Stimulated activated naive B cell treated with anti-CD40 and anti-IgM and Interleukin-4, amounts not matched to agents 10 μg/mL and 1 μg/mL and 100 μg/mL, for 72 hours (primary cell): ENCODE data around the gene TGFBR3.

Experiments used
- ATAC-seq, 2 donors: fragments of 150-1000 bp; cut with Tn5 transposase; replicated peaks; 2 replicates each; pipeline ENCODE4 v1.10.0; 2021; ENCODE audit warnings: moderate library complexity in 1 of 2
- DNase-seq: peaks from one replicate; pipeline ENCODE4 v3.0.0; 2021
- H3K27ac Mint-ChIP-seq: one replicate; pipeline ENCODE4 v1.8.0; 2022; ENCODE audit warnings: mild to moderate bottlenecking, mixed read lengths
- H3K27me3 Mint-ChIP-seq, 2 donors: one replicate each; pipeline ENCODE4 v1.8.0; 2022; ENCODE audit warnings: mixed read lengths in 2 of 2
- H3K36me3 Mint-ChIP-seq, 2 donors: one replicate each; pipeline ENCODE4 v1.8.0; 2022; ENCODE audit warnings: mixed read lengths in 2 of 2, mild to moderate bottlenecking in 1 of 2
- H3K4me1 Mint-ChIP-seq, 2 donors: one replicate each; pipeline ENCODE4 v1.8.0; 2022; ENCODE audit warnings: mixed read lengths in 2 of 2, mild to moderate bottlenecking in 1 of 2
- H3K4me3 Mint-ChIP-seq, 2 donors: one replicate each; pipeline ENCODE4 v1.8.0; 2022; ENCODE audit warnings: mild to moderate bottlenecking in 2 of 2, mixed read lengths in 2 of 2, moderate library complexity in 1 of 2
- H3K9me3 Mint-ChIP-seq, 2 donors: one replicate each; pipeline ENCODE4 v1.8.0; 2022; ENCODE audit warnings: mixed read lengths in 2 of 2, mild to moderate bottlenecking in 1 of 2

The TGFBR3 gene

GRCh38 chr1:91885716-91886506 lies at the start of gene TGFBR3:
TSS of gene TGFBR3 (minus strand) at chr1:91886151. CDS start at chr1:91861531, 24,620 bp downstream.
- Mint-ChIP-seq H3K4me1 (peaks cover 17 to 29% of the 10 kb centered on the region in 2 donors), H3K4me3 (peak within 1 kb of the TSS; percentile 83 to 86), H3K27me3 (peaks cover 34 to 49% of the 10 kb centered on the region in 2 donors), H3K36me3 (no peaks in the 10 kb centered on the region), H3K9me3 (peaks cover 1 to 4% of the 10 kb centered on the region in 2 donors), H3K27ac (peak within 1 kb of the TSS; percentile 73)
- ATAC-seq (peak; percentile 70 to 77), DNase-seq (peak; percentile 42)

DNA sequence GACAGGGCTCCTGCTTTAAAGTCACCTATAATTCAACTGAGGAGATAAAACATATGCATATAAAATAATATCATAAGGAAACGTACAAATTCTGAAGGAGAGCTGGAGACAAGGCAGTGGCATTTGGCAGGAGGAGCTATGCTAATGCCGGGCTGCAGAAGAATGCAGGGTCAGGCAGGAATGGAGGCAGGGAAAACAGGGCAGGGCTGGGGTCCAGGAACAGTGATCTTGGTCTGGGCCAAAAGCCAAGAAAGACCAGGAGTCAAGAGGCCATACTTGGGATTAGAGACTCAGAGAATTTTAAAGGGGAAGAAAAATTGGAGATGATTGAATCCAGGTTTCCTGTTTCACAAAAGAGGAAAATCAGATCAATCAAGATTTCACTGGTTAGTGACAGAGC lies 43.3 kb upstream of the TGFBR3 start:
- no peaks in the 10 kb centered on the region for H3K36me3 Mint-ChIP-seq
- H3K4me3 Mint-ChIP-seq = no peak overlapping the region
- peaks cover 0 to 1% of the 10 kb centered on the region in 2 donors for H3K27me3 Mint-ChIP-seq
- no peaks in the 10 kb centered on the region for H3K4me1 Mint-ChIP-seq
- H3K9me3 Mint-ChIP-seq = no peaks in the 10 kb centered on the region
- no peak for ATAC-seq
- H3K27ac Mint-ChIP-seq = no peak overlapping the region
- DNase-seq = no peak

GRCh38 chr1:91928026-91928425 lies 42.1 kb upstream of the TGFBR3 start:
- H3K27ac Mint-ChIP-seq = no peak overlapping the region
- no peaks in the 10 kb centered on the region for H3K36me3 Mint-ChIP-seq
- H3K27me3 Mint-ChIP-seq = peaks cover 3 to 8% of the 10 kb centered on the region in 2 donors
- ATAC-seq (no peak), DNase-seq (no peak)
- no peak overlapping the region for H3K4me3 Mint-ChIP-seq
- no peaks in the 10 kb centered on the region for H3K4me1 Mint-ChIP-seq
- no peaks in the 10 kb centered on the region for H3K9me3 Mint-ChIP-seq

GRCh38 chr1:91925644-91926435 lies 39.9 kb upstream of the TGFBR3 start:
- no peaks in the 10 kb centered on the region for H3K36me3 Mint-ChIP-seq
- no peak overlapping the region for H3K27ac Mint-ChIP-seq
- H3K27me3 Mint-ChIP-seq = peaks cover 3 to 8% of the 10 kb centered on the region in 2 donors
- DNase-seq (no peak), ATAC-seq (no peak)
- H3K9me3 Mint-ChIP-seq = no peaks in the 10 kb centered on the region
- no peak overlapping the region for H3K4me3 Mint-ChIP-seq
- H3K4me1 Mint-ChIP-seq = no peaks in the 10 kb centered on the region

DNA sequence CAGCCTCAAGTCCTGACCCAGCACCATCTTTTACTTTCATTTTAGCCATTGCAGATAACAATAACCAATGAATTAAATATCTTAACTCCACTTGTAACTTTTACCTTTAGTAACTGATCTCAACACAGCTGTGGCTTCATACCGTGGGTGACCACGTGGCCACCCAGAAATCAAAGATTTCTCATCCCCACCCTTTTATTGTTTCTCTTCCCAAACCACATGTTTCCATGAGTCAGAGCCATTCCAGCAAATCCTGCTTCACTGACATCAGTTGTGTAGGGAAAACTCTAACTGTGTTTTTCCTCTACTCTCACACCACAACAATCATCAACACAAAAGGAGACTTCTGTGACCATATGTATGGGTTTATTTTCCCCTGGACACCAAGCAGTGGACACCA lies 38.2 kb upstream of the TGFBR3 start:
- no peaks in the 10 kb centered on the region for H3K9me3 Mint-ChIP-seq
- no peaks in the 10 kb centered on the region for H3K4me1 Mint-ChIP-seq
- no peak overlapping the region for H3K27ac Mint-ChIP-seq
- H3K36me3 Mint-ChIP-seq = no peaks in the 10 kb centered on the region
- DNase-seq = no peak
- no peak overlapping the region for H3K4me3 Mint-ChIP-seq
- ATAC-seq = no peak
- H3K27me3 Mint-ChIP-seq = peaks cover 3 to 8% of the 10 kb centered on the region in 2 donors

- ATAC-seq (no peak), DNase-seq (no peak)
- Mint-ChIP-seq H3K36me3 (no peaks in the 10 kb centered on the region), H3K27ac (no peak overlapping the region), H3K4me3 (no peak overlapping the region), H3K27me3 (peaks cover 3 to 8% of the 10 kb centered on the region in 2 donors), H3K4me1 (no peaks in the 10 kb centered on the region), H3K9me3 (no peaks in the 10 kb centered on the region)
Observed at GRCh38 chr1:91919962-91920361, 34.0 kb upstream of the TGFBR3 start.

DNA sequence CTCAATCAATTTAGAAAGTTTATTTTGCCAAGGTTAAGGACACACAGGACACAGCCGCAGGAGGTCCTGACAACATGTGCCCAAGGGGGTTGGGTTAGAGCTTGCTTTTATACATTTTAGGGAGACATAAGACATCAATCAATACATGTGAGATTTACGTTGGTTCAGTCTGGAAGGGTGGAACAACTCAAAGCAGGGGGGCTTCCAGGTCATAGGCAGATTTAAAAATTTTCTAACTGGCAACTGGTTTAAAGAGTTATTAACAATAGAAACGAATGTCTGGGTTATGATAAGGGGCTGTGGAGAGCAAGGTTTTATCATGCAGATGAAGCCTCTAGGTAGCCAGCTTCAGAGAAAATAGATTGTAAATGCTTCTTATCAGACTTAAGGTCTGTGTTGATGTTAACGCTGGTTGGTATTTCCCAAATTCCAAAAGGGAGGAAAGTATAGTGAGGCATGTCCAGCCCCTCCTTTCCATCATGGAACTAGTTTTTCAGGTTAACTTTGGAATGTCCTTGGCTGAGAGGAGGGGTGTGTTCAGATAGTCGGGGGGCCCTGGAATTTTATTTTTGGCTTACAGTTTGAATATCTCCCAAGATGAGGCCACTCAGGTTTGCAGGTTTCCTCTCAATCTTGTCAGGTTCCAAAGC lies 31.0 kb upstream of the TGFBR3 start:
- H3K9me3 Mint-ChIP-seq = no peaks in the 10 kb centered on the region
- no peak overlapping the region for H3K4me3 Mint-ChIP-seq
- no peak for ATAC-seq
- no peak for DNase-seq
- H3K27me3 Mint-ChIP-seq = no peaks in the 10 kb centered on the region
- H3K36me3 Mint-ChIP-seq = no peaks in the 10 kb centered on the region
- no peak overlapping the region for H3K27ac Mint-ChIP-seq
- H3K4me1 Mint-ChIP-seq = no peaks in the 10 kb centered on the region

DNA sequence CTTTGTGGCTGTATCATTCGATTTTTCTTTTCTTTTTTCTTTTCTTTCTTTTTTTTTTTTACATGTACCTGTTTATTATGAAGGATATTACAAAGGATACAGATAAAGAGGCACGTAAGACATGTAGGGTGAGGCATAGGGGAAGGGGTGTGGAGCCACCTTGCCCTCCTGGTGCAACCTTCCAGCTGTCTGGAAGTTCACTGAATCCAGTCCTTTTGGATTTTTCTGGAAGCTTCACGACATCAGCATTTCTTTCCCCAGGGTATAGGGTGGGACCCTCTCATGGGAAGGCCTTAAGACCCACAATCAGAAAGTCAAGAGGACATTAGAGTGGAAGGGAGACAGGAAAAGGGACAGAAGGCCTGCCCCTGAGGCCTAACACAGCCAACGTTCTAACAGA lies 30.1 kb upstream of the TGFBR3 start:
- Mint-ChIP-seq H3K4me3 (no peak overlapping the region), H3K27ac (no peak overlapping the region), H3K4me1 (no peaks in the 10 kb centered on the region), H3K9me3 (no peaks in the 10 kb centered on the region), H3K36me3 (no peaks in the 10 kb centered on the region), H3K27me3 (peaks cover 0 to 5% of the 10 kb centered on the region in 2 donors)
- ATAC-seq (no peak), DNase-seq (no peak)

DNA sequence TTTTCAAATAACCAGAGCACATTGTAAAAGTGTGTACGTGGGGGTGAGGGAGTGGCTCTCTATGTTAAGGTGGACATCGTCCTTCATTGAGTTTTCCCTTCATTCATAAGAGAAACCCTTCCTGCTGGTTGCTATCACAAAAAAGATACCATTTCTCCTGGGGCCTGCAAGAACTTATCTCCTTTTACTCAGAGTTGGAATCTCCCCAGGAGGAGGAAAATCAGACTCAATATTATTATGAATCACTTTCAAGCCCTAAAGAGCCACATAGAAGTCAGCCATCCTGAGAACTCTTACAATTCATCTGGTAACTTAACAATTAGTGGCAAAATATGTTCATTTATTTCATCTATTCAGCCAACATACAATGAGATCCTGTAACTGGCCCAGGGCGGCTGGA lies 27.1 kb upstream of the TGFBR3 start:
- ATAC-seq (no peak), DNase-seq (no peak)
- Mint-ChIP-seq H3K27me3 (peaks cover 0 to 7% of the 10 kb centered on the region in 2 donors), H3K4me1 (no peaks in the 10 kb centered on the region), H3K9me3 (no peaks in the 10 kb centered on the region), H3K27ac (no peak overlapping the region), H3K36me3 (no peaks in the 10 kb centered on the region), H3K4me3 (no peak overlapping the region)

DNA sequence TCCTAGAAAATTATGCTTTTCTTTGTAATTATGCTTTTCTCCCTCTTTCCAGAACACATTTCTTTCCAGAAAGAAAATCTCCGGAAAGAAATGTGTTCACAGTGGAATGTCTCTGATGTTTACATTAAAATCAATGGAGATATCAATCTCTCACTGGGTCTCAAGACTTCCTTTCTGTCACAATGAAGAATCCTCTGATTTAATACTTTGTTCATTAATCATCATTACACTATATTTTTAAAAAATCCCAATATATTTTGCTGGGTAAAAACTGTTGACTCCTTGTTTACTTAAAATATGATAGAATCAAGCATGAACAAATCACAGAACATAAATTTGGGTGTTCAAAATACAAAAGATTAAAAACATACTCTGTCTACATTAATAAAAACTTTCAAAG lies 26.3 kb upstream of the TGFBR3 start:
- H3K9me3 Mint-ChIP-seq = no peaks in the 10 kb centered on the region
- DNase-seq = no peak
- no peak overlapping the region for H3K27ac Mint-ChIP-seq
- H3K4me1 Mint-ChIP-seq = no peaks in the 10 kb centered on the region
- H3K36me3 Mint-ChIP-seq = no peaks in the 10 kb centered on the region
- peaks cover 0 to 7% of the 10 kb centered on the region in 2 donors for H3K27me3 Mint-ChIP-seq
- H3K4me3 Mint-ChIP-seq = no peak overlapping the region
- ATAC-seq = no peak

DNA sequence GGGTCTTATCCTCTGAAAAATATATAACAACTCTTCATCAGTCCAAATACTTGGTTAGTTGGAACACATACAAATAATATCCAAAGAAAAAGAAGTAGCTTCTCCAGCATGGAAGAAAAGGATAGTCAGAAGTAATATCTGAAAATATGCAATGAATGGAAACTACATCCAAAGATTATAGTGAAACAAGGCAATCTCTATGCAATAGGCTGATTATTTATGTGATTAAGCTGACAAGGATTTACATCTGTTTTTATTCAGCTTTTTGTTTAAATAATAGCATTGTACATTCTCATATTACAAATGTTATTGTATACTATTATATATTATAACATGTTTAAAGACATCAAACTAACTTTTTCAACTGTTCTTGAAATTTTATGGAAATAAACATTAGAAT lies 15.3 kb upstream of the TGFBR3 start:
- Mint-ChIP-seq H3K27ac (no peak overlapping the region), H3K4me1 (no peaks in the 10 kb centered on the region), H3K9me3 (no peaks in the 10 kb centered on the region), H3K4me3 (no peak overlapping the region), H3K27me3 (peaks cover 8 to 15% of the 10 kb centered on the region in 2 donors), H3K36me3 (no peaks in the 10 kb centered on the region)
- DNase-seq = no peak
- ATAC-seq = no peak

GRCh38 chr1:91900562-91900961 lies 14.6 kb upstream of the TGFBR3 start:
- no peaks in the 10 kb centered on the region for H3K9me3 Mint-ChIP-seq
- no peaks in the 10 kb centered on the region for H3K36me3 Mint-ChIP-seq
- H3K4me3 Mint-ChIP-seq = no peak overlapping the region
- H3K27me3 Mint-ChIP-seq = peaks cover 15 to 20% of the 10 kb centered on the region in 2 donors
- H3K27ac Mint-ChIP-seq = no peak overlapping the region
- no peak for ATAC-seq
- DNase-seq = no peak
- no peaks in the 10 kb centered on the region for H3K4me1 Mint-ChIP-seq

- no peak overlapping the region for H3K4me3 Mint-ChIP-seq
- DNase-seq (no peak), ATAC-seq (no peak)
- H3K9me3 Mint-ChIP-seq = no peaks in the 10 kb centered on the region
- no peaks in the 10 kb centered on the region for H3K4me1 Mint-ChIP-seq
- no peak overlapping the region for H3K27ac Mint-ChIP-seq
- H3K27me3 Mint-ChIP-seq = peaks cover 16 to 24% of the 10 kb centered on the region in 2 donors
- H3K36me3 Mint-ChIP-seq = no peaks in the 10 kb centered on the region
Observed at GRCh38 chr1:91897016-91897415, 11.1 kb upstream of the TGFBR3 start.

- H3K9me3 Mint-ChIP-seq = no peaks in the 10 kb centered on the region
- H3K27me3 Mint-ChIP-seq = peaks cover 15 to 23% of the 10 kb centered on the region in 2 donors
- H3K4me1 Mint-ChIP-seq = no peaks in the 10 kb centered on the region
- no peak overlapping the region for H3K4me3 Mint-ChIP-seq
- peak in 1 of 2 donors; percentile 10 for ATAC-seq
- no peak overlapping the region for H3K27ac Mint-ChIP-seq
- H3K36me3 Mint-ChIP-seq = no peaks in the 10 kb centered on the region
- DNase-seq = no peak
Observed at GRCh38 chr1:91895832-91896556, 10.0 kb upstream of the TGFBR3 start.
